Central memory CD8-positive, alpha-beta T cell (primary cell): ENCODE measurements around the gene PRKN.
"Not testable (repeated sequence)": the region's sequence is repeated elsewhere in the genome, so short reads cannot be mapped to it uniquely, and the experiment has no call there.

Experiments
- ATAC-seq: fragments of 150-1000 bp; cut with Tn5 transposase; replicated peaks from 2 replicates; pipeline ENCODE4 v1.10.0; 2022; ENCODE audit warnings: mild to moderate bottlenecking, moderate FRiP score, moderate number of reproducible peaks; ENCODE audit not compliant: poor library complexity, severe bottlenecking; ENCODE audit errors: extremely low read depth
- DNase-seq, 2 donors: peaks; one replicate each; pipeline ENCODE4 v3.0.0; 2021; ENCODE audit warnings: low spot score in 2 of 2
- H3K27ac Mint-ChIP-seq: one replicate; pipeline ENCODE4 v1.8.0; 2022; ENCODE audit warnings: low read depth, mild to moderate bottlenecking, moderate library complexity, mixed read lengths
- H3K27me3 Mint-ChIP-seq: one replicate; pipeline ENCODE4 v1.8.0; 2022; ENCODE audit warnings: mixed read lengths
- H3K36me3 Mint-ChIP-seq: one replicate; pipeline ENCODE4 v1.8.0; 2022; ENCODE audit warnings: mild to moderate bottlenecking, moderate library complexity, mixed read lengths; ENCODE audit not compliant: insufficient read depth
- H3K4me1 Mint-ChIP-seq: one replicate; pipeline ENCODE4 v1.8.0; 2022; ENCODE audit warnings: mixed read lengths
- H3K4me3 Mint-ChIP-seq: one replicate; pipeline ENCODE4 v1.8.0; 2022; ENCODE audit warnings: mild to moderate bottlenecking, moderate library complexity, mixed read lengths
- H3K9me3 Mint-ChIP-seq: one replicate; pipeline ENCODE4 v1.8.0; 2022; ENCODE audit warnings: mixed read lengths

The PRKN gene

DNA sequence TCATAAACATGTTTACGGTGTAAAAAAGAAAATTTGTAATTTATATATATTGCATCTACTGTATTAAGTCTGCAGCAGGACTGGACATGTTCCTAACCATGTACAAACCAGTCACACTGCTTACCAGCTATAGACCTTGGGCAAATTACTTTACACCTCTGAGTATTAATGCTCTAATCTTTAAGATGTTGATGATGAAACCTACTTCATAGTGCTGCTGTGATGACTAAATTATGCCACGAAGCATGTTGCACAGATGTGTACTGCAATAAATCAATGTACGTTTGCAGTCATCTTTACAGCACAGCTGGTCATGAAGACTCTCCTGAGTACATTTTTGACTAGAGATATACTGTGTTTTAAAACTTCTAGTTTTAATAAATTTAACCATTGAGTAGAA lies 42.6 kb downstream of the PRKN start:
- no peak for DNase-seq
- Mint-ChIP-seq H3K4me1 (no peaks in the 10 kb centered on the region), H3K36me3 (peaks cover 2% of the 10 kb centered on the region), H3K9me3 (no peaks in the 10 kb centered on the region), H3K27me3 (no peaks in the 10 kb centered on the region), H3K27ac (no peak overlapping the region), H3K4me3 (no peak overlapping the region)
- no peak for ATAC-seq

DNA sequence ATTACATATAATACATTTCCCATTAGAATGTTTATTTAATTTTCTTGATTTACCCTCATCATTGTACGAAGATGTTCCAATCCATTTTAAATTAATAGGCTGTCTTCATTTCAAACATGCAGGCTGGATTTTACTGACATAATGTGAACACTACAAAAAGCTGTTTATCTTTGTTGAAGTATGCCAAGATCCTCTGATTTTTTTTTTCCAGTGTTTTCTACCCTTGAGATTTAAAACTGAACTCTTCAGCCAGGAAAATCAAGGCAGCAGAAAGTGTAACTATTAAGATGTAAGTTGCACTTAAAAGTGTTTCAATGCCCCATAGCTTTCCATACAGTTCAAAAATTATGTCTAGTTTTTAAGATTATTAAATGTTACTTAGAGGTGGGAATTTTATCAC lies 43.5 kb downstream of the PRKN start:
- Mint-ChIP-seq H3K27me3 (no peaks in the 10 kb centered on the region), H3K36me3 (peaks cover 2% of the 10 kb centered on the region), H3K4me1 (no peaks in the 10 kb centered on the region), H3K9me3 (no peaks in the 10 kb centered on the region), H3K4me3 (no peak overlapping the region), H3K27ac (no peak overlapping the region)
- DNase-seq (no peak), ATAC-seq (no peak)

DNA sequence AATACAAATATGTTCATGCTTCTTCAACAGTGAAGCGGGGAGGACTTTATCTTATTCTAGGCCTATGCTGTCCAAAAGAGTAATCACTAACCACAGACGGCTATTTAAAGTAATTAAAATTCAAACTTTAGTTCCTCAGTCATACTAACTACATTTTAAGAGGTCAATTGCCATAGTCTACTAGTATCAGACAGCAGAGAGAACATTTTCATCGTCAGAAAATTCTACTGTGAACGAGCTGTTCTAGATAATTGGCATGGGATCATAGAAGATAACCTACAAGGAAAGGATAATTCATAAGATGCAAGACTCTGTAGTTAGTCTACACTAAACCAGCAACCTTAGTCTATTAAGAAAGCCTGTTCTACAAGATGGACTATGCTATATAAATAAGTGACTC lies 44.4 kb downstream of the PRKN start:
- no peak for ATAC-seq
- peaks cover 2% of the 10 kb centered on the region for H3K36me3 Mint-ChIP-seq
- H3K9me3 Mint-ChIP-seq, result no peaks in the 10 kb centered on the region
- DNase-seq, result no peak
- no peak overlapping the region for H3K27ac Mint-ChIP-seq
- H3K27me3 Mint-ChIP-seq, result no peaks in the 10 kb centered on the region
- H3K4me1 Mint-ChIP-seq, result no peaks in the 10 kb centered on the region
- H3K4me3 Mint-ChIP-seq, result no peak overlapping the region

DNA sequence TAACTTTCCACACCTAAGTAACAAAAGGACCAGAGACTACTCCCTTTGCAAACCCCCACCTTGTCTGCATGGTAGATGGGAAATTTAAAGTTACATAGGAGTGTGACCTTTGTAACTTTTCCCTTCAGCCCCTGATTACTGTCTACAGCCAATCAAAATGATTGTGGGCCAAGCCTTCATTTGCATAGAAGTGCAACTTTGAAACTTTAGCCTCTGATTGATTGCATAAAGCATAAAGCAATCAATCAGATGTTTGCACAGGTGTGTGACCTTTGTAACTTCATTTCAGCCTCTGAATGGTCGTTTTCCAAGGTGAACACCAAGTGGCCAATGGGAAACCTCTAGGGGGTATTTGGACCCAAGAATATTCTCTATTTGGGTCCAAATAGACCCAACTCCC lies 46.1 kb downstream of the PRKN start:
- peaks cover 2% of the 10 kb centered on the region for H3K36me3 Mint-ChIP-seq
- no peaks in the 10 kb centered on the region for H3K9me3 Mint-ChIP-seq
- H3K4me1 Mint-ChIP-seq, result no peaks in the 10 kb centered on the region
- DNase-seq (no peak), ATAC-seq (no peak)
- no peaks in the 10 kb centered on the region for H3K27me3 Mint-ChIP-seq
- H3K27ac Mint-ChIP-seq, result no peak overlapping the region
- H3K4me3 Mint-ChIP-seq, result no peak overlapping the region

DNA sequence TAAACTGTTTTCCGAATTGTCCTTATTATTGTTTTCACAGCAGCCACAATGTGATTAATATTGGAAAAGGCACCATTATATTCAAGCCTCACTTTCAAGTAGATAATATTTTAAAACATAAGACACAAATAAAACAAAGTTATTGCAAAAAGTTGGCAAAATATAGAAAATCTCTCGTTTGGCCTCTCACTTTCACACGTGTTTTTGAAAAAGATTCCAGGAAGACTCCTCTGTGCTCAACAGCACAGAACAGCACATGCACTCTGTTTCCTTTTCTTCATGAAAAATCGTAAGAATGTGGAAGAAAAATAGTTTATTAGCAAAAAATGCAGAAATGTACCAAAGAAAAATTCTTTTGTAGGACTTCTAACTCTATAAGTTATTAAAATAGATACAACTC lies 46.7 kb downstream of the PRKN start:
- Mint-ChIP-seq H3K4me3 (no peak overlapping the region), H3K36me3 (peaks cover 2% of the 10 kb centered on the region), H3K27me3 (no peaks in the 10 kb centered on the region), H3K27ac (no peak overlapping the region), H3K9me3 (no peaks in the 10 kb centered on the region), H3K4me1 (no peaks in the 10 kb centered on the region)
- DNase-seq (no peak), ATAC-seq (no peak)

DNA sequence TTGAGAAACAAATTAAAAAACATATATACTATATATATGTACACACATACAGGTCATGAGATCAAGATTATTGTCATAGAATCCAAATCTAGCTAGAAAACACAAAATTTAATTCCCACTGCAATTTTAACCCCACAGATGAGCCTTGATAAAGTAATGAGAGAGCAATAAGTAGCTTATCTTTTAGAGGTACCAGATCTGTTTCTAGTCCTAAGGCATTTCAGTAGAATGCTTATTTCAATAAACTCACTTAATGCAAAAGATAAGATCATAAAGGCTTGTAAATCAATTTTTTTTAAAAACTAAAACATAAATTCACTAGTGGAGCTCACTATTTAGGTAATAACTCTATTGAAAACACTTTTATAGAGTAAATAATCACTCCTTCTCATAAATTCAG lies 47.2 kb downstream of the PRKN start:
- ATAC-seq (no peak), DNase-seq (no peak)
- no peak overlapping the region for H3K4me3 Mint-ChIP-seq
- no peak overlapping the region for H3K27ac Mint-ChIP-seq
- no peaks in the 10 kb centered on the region for H3K9me3 Mint-ChIP-seq
- H3K4me1 Mint-ChIP-seq, result no peaks in the 10 kb centered on the region
- no peaks in the 10 kb centered on the region for H3K27me3 Mint-ChIP-seq
- peaks cover 2% of the 10 kb centered on the region for H3K36me3 Mint-ChIP-seq

DNA sequence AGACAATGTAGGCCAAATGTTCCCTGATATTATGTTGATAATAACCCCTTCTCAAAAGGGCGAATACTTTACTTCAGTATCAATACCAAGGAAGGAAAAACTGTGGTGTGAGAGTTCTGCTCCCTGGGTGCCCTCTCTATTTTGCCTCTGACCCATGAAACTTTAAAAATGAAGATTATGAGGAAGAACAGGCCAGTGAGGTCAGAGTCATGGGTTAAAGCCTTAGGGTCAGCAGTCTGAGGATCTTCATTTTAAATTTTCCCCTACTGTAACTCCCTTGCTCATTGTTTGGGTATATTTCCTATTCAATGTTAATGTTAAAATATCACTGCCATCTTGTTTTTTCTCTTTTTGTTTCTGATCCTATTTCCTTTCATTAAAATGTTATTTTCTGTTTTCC lies 47.9 kb downstream of the PRKN start:
- Mint-ChIP-seq H3K36me3 (peaks cover 2% of the 10 kb centered on the region), H3K4me3 (no peak overlapping the region), H3K27me3 (no peaks in the 10 kb centered on the region), H3K4me1 (no peaks in the 10 kb centered on the region), H3K9me3 (peaks cover 1% of the 10 kb centered on the region), H3K27ac (no peak overlapping the region)
- DNase-seq (no peak), ATAC-seq (no peak)

DNA sequence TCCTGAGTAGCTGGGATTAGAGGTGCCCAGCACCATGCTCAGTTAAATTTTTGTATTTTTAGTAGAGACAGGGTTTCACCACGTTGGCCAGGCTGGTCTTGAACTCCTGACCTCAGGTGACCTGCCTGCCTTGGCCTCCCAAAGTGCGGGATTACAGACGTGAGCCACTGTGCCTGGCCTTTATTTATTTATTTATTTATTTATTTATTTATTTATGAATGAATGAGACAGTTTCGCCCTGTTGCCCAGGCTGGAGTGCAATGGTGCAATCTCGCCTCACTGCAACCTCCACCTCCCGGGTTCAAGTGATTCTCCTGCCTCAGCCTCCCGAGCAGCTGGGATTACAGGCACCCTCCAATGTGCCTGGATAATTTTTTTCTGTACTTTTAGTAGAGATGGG lies 48.7 kb downstream of the PRKN start:
- H3K9me3 Mint-ChIP-seq, H3K4me3 Mint-ChIP-seq, DNase-seq, H3K4me1 Mint-ChIP-seq, H3K36me3 Mint-ChIP-seq, H3K27me3 Mint-ChIP-seq, ATAC-seq, H3K27ac Mint-ChIP-seq: not testable (repeated sequence)

DNA sequence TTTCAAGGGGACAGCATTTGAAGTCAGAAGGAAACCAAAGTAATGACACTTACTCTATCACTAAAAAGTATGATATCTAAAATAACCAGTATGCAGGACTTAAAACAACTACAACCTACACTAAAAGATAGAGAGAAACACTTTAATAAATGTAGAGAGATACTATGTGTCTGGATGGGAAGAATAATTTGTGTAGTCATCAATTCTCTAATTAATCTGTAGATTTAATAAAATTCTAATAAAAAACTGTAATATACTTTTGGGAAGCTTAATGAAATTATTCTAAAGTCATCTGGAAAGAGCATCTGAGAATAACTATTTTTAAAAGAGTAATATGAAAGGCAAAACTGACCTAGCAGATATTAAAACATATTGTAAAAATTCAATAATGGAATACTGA lies 52.1 kb downstream of the PRKN start:
- H3K27ac Mint-ChIP-seq, result no peak overlapping the region
- no peaks in the 10 kb centered on the region for H3K27me3 Mint-ChIP-seq
- no peaks in the 10 kb centered on the region for H3K36me3 Mint-ChIP-seq
- H3K4me3 Mint-ChIP-seq, result no peak overlapping the region
- ATAC-seq (no peak), DNase-seq (no peak)
- no peaks in the 10 kb centered on the region for H3K4me1 Mint-ChIP-seq
- H3K9me3 Mint-ChIP-seq, result peaks cover 7% of the 10 kb centered on the region

DNA sequence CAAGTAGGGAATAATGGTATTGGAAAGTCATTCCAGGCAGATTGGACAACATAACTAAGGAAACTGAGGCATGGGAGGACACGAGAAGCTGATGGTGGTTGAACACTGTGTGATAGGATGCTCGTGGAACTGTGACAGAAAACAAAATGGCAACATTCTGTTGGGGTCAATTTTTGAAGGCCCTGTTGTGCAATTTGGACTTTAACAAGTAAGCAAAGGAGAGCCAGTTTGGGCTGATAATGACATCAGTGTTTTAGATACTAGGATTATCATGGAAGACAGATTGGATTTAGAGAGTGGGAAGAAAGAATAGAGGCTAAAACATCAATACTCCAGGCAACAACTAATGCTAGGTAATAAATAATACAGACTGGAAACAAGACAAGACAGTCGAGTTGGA lies 53.1 kb downstream of the PRKN start:
- Mint-ChIP-seq H3K27ac (no peak overlapping the region), H3K36me3 (no peaks in the 10 kb centered on the region), H3K27me3 (no peaks in the 10 kb centered on the region), H3K4me1 (no peaks in the 10 kb centered on the region), H3K4me3 (no peak overlapping the region), H3K9me3 (peaks cover 7% of the 10 kb centered on the region)
- ATAC-seq (no peak), DNase-seq (no peak)

DNA sequence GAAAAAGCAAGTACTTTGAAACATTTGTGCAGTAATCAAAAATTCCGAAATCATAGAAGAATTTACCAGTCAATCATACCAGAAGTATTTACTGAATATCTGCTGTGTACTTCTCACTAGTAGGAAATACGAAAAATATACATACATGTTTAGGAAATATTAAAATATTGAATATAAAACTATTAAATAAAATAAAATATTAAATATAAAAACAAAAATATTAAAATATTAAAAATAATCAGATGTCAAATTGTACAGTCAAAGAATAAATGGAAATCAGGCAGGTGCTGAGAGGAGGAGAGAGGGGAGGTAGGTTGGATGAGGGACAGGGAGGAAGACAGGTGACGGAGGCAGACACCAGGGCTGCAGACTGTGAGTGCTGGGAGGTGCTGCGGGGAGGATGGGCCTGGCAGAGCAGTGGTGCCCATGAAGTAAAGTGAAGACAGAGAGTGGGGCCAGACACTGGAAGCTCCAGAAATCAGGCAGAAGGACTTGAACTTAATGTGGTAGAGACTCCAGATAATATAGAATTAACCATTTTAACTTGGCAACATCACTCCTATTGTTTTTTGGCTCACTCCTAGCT lies 55.9 kb downstream of the PRKN start:
- ATAC-seq, result no peak
- Mint-ChIP-seq H3K36me3 (no peaks in the 10 kb centered on the region), H3K27ac (no peak overlapping the region), H3K4me1 (no peaks in the 10 kb centered on the region), H3K27me3 (no peaks in the 10 kb centered on the region), H3K9me3 (peaks cover 7% of the 10 kb centered on the region), H3K4me3 (no peak overlapping the region)
- DNase-seq, result no peak

DNA sequence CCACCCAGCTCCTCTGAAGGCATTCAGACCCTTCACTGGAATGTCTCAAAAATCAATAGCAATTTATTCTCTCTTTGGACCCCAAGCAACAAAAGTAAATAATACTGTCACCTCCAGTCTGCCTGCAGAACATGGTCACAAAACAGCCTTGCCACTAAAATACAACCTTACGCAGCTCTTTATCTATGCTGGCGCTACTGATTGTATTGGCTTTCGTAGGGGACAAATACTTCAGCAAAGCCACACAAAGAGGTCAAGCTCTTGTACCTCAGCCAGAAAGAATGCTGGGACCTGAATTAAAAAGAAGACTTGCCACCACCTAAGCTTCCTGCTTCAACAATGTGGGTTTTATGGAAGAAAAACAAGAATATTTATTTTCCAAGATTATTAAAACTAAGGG lies 57.2 kb downstream of the PRKN start:
- H3K4me3 Mint-ChIP-seq, result no peak overlapping the region
- ATAC-seq (no peak), DNase-seq (no peak)
- H3K9me3 Mint-ChIP-seq, result peaks cover 7% of the 10 kb centered on the region
- H3K4me1 Mint-ChIP-seq, result no peaks in the 10 kb centered on the region
- no peak overlapping the region for H3K27ac Mint-ChIP-seq
- H3K27me3 Mint-ChIP-seq, result no peaks in the 10 kb centered on the region
- no peaks in the 10 kb centered on the region for H3K36me3 Mint-ChIP-seq

DNA sequence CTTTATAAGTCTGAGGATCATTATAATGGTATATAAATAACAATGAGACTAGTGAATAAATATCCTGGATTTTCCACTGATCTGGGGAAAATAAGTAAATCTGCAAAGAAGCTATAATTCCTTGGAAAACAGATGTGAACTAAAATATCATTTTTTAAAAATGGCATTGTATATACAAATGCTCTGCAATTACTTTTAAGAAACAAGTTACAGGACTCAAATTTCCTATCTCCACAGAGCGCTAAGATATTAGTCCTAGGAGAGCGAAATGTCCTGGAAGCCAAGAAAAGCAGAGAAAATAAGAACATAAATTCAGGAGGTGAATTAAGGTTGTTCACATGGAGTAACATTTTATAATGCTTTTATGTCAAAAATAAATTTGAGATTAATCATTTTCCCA lies 61.3 kb downstream of the PRKN start:
- ATAC-seq, result no peak
- no peaks in the 10 kb centered on the region for H3K9me3 Mint-ChIP-seq
- DNase-seq, result no peak
- H3K4me3 Mint-ChIP-seq, result no peak overlapping the region
- no peaks in the 10 kb centered on the region for H3K4me1 Mint-ChIP-seq
- H3K36me3 Mint-ChIP-seq, result no peaks in the 10 kb centered on the region
- H3K27ac Mint-ChIP-seq, result no peak overlapping the region
- H3K27me3 Mint-ChIP-seq, result no peaks in the 10 kb centered on the region

DNA sequence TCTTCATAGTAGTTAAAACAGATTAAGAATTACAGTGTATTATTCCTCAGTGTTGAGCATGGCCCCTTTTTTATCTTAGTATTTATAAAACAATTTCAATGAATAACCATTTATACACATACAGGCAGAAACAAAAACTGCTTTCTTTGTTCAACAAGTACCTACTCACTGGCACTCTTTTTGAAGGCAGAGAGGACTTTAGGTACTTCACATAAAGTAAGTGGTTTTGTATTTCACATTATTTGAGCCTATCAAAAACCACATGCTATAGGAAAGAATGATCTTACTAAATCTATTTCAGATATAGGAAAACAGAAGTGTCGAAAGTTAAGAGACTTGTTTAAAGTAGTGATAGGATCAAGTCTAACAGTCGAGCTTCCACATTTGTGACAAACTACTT lies 73.8 kb downstream of the PRKN start:
- ATAC-seq (no peak), DNase-seq (no peak)
- Mint-ChIP-seq H3K4me1 (no peaks in the 10 kb centered on the region), H3K27ac (no peak overlapping the region), H3K27me3 (no peaks in the 10 kb centered on the region), H3K9me3 (no peaks in the 10 kb centered on the region), H3K36me3 (peaks cover 1% of the 10 kb centered on the region), H3K4me3 (no peak overlapping the region)
